COLO668 (cell line): ENCODE data around the gene SMIM5.

Experiments used
- DNase-seq: peaks from one replicate; lab custom pipeline; 2025; ENCODE audit not compliant: unreplicated experiment; lab: John Stamatoyannopoulos, UW

SMIM5 gene

DNA sequence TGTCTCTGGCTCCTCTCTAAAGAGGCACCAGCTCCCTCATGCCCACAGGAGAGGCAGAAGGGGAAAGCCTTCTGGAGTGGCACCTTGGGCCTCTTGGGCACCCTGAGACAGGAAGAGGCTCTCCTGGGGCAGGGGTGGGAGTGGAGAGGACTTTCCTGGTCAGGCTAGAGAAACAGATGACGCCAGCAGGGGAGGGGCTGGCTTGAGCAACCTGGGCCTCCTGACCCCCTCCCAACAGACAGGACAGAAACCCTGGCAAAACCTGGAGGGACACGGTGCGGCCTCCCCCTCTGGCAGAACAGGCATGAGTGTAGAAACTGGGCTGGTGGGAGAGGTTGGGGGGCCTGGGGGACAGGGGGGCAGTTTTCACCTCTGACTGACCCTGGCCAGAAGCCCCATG is 6.1 kb downstream of the SMIM5 start:
- no peak for DNase-seq

DNA sequence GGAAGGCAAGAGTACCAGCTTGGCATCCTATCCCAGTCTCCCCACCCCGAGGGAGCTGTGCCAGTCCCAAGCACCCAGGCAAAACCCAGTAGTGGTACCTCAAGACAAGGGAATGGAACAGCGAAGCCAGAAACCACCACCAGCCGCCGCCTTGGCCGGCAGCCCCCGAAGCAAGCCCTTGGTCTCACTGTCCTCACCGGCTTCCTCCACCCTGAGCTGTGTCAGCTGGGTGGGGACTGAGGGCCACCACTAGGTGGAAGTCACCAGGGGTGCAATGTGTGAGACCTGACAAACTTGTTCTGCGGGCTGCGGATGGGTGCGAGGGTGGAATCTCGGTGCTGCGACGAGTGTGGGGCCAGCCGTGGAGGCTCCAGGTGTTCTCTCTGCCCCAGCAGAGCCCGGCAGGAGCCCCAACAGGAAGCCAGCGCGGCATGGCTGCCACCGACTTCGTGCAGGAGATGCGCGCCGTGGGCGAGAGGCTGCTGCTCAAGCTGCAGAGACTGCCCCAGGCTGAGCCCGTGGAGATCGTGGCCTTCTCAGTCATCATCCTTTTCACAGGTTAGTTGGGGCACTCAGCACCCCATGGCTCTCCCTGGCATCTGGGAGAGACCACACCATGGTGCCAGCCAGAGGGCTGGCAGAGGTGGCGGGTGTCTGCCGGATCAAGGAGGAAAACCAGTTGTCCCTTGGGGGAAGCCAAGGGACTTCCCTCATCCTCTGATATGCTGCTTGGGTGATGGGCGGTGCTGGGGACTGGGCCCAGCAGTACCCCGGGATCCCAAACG is 6.7 kb downstream of the SMIM5 start:
- DNase-seq = peak; percentile 6

DNA sequence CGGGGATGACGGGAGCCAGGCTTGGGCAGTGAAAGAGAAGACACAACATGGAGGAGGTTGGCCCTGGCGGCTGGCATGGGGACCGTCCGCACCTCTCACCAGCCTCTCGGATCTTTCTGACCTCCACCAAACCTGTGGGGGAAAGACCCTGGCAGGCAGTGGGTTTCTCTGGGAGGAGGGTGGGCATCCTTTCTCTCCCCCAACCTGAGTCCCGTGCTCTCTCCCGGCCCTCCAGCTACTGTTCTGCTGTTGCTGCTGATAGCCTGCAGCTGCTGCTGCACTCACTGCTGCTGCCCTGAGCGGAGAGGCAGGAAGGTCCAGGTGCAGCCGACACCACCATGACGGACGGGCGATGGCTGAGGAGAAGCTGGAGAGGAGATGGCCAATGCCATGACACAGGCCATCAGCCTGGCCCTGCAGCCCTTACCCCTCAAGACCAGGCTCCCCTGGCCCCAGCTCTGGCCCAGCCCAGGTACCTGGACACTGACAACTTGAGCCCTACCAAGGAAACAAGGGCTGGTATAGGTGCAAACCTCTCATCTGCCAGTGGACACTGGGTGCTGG is 7.4 kb downstream of the SMIM5 start:
- no peak for DNase-seq

DNA sequence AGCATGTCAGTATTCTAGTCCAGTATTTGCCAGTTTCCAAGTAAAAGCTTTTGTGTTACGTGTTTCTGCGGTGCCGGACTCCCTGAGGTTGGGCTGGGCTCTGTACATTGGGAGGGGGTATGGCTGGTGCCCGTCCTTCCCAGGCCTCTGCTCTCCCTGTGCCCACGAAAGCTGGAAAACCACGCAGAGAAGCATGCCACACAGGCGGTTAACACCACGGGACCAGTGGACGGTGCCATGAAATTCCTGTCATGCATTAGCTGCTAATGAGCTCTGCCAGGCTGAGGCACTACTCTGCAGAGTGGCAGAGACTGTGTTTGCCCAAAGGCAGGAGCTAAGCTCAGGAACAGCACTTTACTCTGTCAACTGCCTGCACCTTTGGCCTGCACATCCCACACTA is 8.1 kb downstream of the SMIM5 start:
- no peak for DNase-seq

DNA sequence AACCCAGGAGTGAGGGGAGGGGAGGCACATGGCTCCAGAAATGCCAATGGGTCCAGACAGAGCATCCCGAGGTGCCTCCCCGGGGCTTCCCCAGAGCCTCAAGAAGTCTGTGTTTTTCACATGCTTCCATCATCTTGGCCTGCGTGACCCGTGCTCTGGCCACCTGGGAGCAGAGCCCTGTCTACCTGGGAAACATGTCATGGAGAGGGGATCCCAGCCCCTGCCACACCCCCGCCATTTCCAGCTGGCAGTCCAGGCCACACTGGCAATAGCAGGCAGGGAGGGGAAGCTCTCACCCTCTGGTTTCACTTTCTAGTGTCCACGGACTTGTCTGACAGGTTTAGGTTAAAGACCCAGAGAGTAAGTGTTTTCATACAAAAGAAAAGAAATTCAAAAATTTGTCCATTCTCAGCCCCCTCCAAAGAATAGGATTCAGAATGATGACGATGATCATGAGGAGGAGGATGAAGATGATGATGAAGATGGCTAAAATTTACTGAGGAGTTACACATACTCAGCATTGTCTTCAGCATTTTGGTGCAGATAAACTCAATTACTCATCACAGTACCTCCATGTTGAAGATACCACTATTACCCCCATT is 9.0 kb downstream of the SMIM5 start:
- peak; percentile 12 for DNase-seq

DNA sequence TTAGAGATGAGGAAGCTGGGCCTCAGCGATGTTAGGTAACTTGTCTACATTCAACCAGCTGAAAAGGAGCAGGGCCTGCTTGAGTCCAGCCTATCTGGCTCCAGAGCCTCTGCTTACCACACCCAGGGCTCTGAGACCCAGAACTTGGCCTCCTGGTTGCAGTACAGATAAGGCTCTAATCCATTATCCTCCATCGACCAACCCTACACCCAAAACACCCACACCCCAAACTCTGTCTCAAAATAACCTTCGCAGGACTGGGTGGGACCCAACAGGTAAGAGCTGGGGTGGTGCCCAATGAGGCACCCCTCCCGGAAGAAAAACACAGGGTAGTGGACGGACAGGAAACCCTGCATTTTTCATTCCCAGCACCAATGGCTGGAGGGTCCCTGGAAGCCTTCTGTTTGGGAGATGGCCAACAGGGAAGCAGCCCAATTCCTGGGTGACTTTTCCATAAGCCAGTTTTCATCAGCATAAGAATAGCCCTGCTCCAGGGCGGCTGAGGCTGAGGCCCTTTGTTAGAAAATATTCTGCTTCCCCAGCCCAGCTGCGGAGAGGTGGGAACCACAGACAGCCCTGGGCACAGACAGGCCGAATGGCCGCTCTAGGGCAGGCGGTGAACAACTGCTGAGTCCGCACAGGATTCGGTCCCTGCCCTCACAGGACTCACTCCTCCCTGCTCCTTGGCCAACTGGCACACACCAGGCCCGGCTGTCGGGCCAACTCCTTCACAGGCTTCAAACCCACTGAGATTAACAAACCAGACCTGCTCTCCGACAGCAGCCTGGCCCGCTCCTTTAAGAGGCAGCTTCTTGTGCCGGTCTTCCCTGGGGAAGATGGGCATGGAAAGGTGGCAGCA is 9.8 kb downstream of the SMIM5 start:
- DNase-seq = no peak

DNA sequence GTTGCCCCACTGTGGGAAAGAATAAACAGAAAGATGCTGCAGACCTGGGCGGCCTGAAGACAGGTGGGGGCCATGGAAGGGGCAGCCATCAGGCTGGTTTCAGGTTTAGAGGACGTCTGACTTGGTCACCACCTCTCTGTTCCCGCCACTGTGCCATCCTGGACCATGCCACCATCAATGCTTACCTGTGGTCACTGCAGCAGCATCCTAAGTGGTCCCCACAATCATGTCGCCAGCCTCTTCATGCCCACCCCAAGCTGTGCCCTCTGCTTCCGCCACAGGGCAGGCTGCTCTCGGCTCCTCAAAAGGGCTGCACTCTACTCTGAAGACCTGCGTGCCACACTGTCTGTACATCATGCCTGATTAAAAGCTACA is 10.4 kb downstream of the SMIM5 start:
- no peak for DNase-seq

DNA sequence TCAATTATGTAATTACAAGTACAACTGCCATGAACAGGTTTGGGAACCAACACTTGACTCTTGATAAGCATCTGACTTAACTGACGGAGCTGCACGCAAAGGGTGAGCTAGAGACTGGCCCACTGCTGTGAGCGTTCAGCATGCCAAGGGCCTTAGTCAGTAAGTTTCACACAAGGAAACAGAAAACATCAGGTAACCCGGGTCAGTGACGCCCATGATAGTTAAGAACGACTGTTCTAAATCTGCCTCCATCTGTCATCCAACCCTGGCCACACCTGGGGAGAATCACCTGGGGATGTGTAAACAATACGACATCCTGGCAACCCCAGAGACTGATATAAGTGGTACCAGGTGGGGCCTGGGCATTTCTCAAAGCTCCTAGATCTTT is 12.3 kb downstream of the SMIM5 start:
- DNase-seq = peak; percentile 81

DNA sequence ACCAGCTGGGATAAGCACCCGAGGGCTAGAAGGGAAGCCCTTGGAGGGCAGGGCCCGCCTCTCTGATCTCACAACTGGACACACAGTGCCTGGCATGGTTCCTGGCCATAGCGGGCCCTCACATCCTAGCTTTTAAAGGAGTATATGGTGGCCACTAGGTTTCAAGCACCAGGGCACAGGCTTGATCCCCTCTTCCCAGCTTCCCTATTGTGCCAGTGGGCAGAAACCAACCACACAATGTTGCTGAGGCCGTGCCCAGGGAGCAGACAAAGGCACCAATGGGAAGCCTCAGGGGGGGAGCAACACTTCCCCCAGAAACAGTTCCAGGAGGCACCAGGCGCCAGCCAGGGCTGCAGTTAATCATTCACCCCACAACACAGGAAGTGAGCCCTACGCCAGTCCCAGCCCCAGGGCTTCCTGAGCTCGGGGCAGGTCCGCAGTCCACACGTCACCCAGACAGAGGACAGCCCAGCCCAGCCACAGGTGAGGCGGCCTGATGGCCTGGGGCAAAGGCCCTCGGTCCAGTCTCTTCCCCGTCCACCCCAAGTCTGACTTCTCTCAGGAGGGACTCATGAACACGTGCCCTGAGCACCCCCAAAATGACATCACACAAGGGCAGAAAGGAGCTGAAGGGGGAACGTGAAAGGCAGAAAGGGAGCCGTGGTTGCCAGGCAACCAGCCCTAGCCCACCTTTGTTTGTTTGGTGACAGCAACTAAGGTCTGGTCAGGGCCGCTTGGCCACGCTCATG is 12.8 kb downstream of the SMIM5 start:
- DNase-seq = peak; percentile 88

GRCh38 chr17:75646638-75646992 is 13.4 kb downstream of the SMIM5 start:
- no peak for DNase-seq

DNA sequence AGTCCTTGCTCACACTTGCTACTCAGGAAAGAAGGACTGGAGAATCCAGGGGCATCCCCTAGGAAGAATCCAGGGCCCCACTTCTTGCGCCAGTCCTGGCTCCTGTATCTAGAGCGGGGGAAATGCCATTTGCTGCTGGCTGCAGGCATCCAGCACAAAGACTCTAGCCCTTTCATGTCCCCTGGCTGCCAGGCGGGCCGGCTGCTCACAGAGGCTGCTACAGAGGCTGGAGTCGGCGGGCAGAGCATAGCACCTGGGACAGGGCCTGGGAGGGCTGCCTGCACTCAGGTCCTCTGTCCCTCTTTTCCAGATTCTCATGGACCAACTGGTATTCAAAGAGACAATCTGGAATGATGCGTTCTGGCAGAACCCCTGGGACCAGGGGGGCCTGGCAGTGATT is 13.8 kb downstream of the SMIM5 start:
- peak; percentile 2 for DNase-seq

DNA sequence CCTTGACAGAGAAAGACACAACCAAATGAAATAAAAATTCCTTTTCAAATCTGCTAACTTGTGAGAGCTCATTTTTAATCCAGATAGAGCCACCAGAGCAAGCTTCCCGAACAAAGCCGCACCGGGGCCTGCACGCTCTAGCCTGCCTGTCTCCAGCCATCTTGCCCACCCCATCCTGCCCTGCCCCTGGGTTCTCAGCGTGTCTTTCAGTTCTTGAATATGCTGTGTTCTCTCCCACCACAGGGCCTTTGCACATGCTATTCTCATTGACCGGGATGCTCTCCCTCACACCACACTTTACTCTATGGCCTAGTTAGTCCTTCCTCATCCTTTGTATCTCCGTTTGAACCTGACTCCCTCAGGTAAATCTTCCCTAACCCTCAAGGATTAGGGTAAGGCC is 14.7 kb downstream of the SMIM5 start:
- no peak for DNase-seq

DNA sequence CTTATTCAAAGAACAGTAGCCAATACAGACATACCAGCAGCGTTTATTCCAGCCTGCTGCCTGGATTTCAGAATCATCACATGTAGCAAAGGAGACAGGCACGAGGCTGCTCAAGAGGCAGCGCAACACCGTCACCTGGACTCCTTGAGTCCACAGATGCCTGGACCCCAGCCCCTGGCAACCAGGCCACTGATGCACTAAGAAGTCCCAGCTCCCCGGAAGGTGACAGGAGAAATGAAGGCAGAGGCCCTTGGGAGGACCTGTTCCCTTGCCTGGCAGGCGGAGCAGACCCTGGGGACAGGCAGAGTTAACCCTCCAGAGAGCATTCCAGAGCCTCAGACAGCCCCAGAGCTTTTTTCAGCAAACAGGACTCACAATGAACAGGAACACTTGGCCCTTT is 16.5 kb downstream of the SMIM5 start:
- no peak for DNase-seq

DNA sequence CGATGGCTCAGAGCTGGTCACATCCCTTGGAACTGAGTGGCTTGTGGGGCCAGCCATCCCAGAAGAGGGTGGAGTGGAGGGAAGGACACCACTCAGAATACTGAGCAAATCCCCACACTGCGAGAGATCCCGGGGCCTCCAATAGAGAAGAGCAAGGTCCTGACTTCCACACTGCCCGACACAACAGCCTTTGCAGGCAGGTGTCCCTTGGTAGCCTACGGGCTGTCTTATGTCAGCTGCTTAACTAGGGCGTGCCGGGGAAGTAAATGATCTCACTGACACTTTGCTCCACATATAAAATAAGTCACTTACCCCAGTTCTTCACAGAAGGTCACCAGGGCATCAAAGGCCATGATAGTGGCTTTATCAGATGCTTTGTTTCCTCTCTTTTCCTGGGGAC is 17.6 kb downstream of the SMIM5 start:
- no peak for DNase-seq

GRCh38 chr17:75652341-75652740 is 19.1 kb downstream of the SMIM5 start:
- no peak for DNase-seq

DNA sequence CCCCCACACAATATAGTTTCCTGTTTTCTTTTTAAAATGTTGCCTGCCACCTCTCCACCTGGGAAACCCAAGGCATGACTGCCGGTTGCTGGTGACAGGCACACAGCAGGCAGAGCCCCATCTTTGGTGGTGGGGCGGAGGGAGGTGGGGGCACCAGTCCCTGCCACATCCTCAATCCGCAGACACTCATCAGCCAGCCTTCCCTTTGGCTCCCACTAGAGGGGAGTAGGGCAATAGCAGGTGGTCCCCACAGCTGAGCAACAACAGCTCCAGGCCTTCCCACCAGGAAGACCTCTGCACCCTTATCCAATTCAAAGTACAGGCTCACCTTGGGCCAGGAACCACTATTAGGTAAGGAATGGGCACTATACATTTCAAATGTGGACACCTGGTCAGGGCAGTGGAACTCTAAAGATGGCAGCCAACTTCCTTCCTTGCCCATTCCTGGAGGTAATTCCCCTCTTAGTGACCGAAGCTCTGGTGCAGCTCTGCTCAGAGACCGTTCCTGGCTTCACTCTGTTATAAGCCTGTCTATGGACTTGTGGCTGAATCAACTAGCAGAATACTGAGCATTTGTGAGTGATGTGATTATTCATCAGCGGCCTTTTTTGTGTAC is 19.8 kb downstream of the SMIM5 start:
- peak; percentile 4 for DNase-seq

DNA sequence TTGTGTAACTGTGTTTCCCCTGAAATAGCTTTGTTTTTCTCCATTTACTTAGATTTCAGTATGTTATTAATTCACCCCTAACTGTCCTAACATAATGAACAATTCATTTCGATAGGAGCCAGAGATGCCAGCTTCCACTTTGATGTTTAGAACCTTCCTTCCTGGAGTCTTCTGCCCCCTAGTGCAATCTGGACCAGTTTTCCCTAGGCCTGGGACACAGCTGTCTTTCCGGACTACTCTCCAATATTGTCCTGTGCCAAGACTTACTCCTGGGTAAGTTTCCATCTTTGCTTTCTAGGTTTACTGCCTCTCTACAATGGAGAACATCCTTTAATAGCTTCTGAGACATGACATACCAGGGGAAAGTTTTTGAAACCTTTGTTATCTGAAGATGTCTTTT is 20.9 kb downstream of the SMIM5 start:
- DNase-seq = no peak

DNA sequence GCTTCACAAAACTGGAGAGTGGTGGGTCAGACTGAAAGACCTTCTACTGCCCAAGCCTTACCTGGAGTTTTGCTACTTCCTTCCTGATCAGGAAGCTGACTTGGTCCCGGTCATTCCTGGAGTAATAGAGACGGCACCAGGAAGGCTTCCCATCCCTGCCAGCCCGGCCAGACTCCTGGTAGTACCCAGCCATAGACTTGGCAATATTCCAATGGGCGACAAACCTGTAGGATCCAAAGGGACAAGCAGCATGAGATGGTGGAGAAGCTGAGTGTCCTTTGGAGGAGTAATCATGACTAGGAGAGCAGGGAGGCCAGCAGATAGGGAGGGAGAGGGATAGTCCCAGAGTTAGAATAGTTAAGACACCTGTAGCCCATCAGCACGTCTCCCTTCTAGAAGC is 25.0 kb downstream of the SMIM5 start:
- DNase-seq = no peak

GRCh38 chr17:75661531-75661930 is 28.3 kb downstream of the SMIM5 start:
- no peak for DNase-seq

GRCh38 chr17:75662511-75662910 is 29.3 kb downstream of the SMIM5 start:
- no peak for DNase-seq

DNA sequence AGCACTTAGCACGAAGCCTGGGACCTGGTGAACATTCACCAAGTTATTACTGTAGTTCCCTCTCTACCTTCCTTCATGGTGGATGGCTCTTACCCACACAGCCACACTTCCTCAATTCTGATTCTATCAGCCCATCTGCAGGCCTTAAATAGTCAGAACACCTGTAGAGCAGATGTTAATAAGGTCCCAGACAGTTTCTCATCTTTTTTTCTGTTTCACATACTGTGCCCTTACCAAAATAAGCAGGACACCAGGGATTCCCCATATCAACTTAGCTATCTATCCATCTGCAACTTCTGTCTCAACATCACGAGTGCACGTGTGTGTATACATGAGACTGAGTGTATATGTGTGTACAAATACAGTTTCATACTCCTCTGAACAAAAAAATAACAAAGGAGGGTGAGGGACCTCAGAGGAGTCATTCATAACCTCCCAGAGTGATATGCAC is 30.9 kb downstream of the SMIM5 start:
- no peak for DNase-seq
